CD4-positive, alpha-beta memory T cell (primary cell): ENCODE results near the gene VIT. TPM values are rescaled to one million over a fixed set of nuclear protein-coding genes. Genes with fewer than 3 reads are reported as not detected.

ENCODE experiments used
- CTCF ChIA-PET: fragments of 350-600 bp; sonication (Branson Sonifier 250); formaldehyde crosslinking; loops from one replicate; lab custom pipeline; 2021; ENCODE audit warnings: inconsistent platforms; ENCODE audit not compliant: partially characterized antibody; lab: Charles Lee
- POLR2A ChIA-PET: fragments of 350-600 bp; sonication (Branson Sonifier 250); formaldehyde crosslinking; loops from one replicate; lab custom pipeline; 2021; ENCODE audit not compliant: partially characterized antibody; lab: Charles Lee
- DNase-seq, 5 donors: peaks; one replicate each; pipeline versions ENCODE4 v3.0.0 to v3.0.0-alpha.2; 2020 to 2022; ENCODE audit warnings: mixed read lengths in 1 of 5
- H3K27ac ChIP-seq: one replicate; pipeline ENCODE4 v1.7.0; 2013; ENCODE audit warnings: low read depth, low read length
- H3K27me3 ChIP-seq: 2 replicates; pipeline ENCODE4 v1.7.0; 2013; ENCODE audit warnings: mild to moderate bottlenecking, low read length, moderate library complexity; ENCODE audit not compliant: insufficient read depth
- H3K36me3 ChIP-seq: 2 replicates; pipeline ENCODE4 v1.7.0; 2013; ENCODE audit warnings: mild to moderate bottlenecking, low read length, moderate library complexity; ENCODE audit not compliant: insufficient read depth
- H3K4me1 ChIP-seq: 2 replicates; pipeline ENCODE4 v1.7.0; 2013; ENCODE audit warnings: mild to moderate bottlenecking, low read length, moderate library complexity; ENCODE audit not compliant: insufficient read depth
- H3K4me3 ChIP-seq, 2 donors: one replicate each; pipeline ENCODE4 v1.7.0; 2013; ENCODE audit warnings: low read length in 2 of 2, mild to moderate bottlenecking in 1 of 2
- H3K9me3 ChIP-seq, 2 donors: one replicate each; pipeline ENCODE4 v1.7.0; 2013; ENCODE audit warnings: low read length in 2 of 2, control low read depth in 1 of 2; ENCODE audit not compliant: control insufficient read depth in 1 of 2
- H3K27ac Mint-ChIP-seq, 7 donors: one replicate each; pipeline ENCODE4 v1.8.0; 2020 to 2021; ENCODE audit warnings: mixed read lengths in 7 of 7, mild to moderate bottlenecking in 6 of 7, inconsistent platforms in 3 of 7, moderate library complexity in 3 of 7
- H3K27me3 Mint-ChIP-seq, 2 donors: one replicate each; pipeline ENCODE4 v1.8.0; 2020 to 2021; ENCODE audit warnings: mixed read lengths in 2 of 2
- H3K36me3 Mint-ChIP-seq, 2 donors: one replicate each; pipeline ENCODE4 v1.8.0; 2020 to 2021; ENCODE audit warnings: mixed read lengths in 2 of 2, inconsistent platforms in 1 of 2, mild to moderate bottlenecking in 1 of 2
- H3K4me1 Mint-ChIP-seq, 4 donors: one replicate each; pipeline ENCODE4 v1.8.0; 2020 to 2021; ENCODE audit warnings: mixed read lengths in 4 of 4, mild to moderate bottlenecking in 1 of 4
- H3K4me3 Mint-ChIP-seq, 8 donors: one replicate each; pipeline ENCODE4 v1.8.0; 2020 to 2021; ENCODE audit warnings: mixed read lengths in 8 of 8, mild to moderate bottlenecking in 7 of 8, moderate library complexity in 6 of 8, inconsistent platforms in 3 of 8
- H3K9me3 Mint-ChIP-seq, 8 donors: one replicate each; pipeline ENCODE4 v1.8.0; 2020 to 2021; ENCODE audit warnings: mixed read lengths in 8 of 8, mild to moderate bottlenecking in 5 of 8, inconsistent platforms in 3 of 8, moderate library complexity in 1 of 8
- intact Hi-C: fragments of 100-400 bp; cut with micrococcal nuclease; formaldehyde crosslinking; loops from one replicate; pipeline ENCODE4 v1.15.1; 2023
- polyA plus RNA-seq, 2 donors: library from polyadenylated mRNA; unstranded; fragments of 300-500 nt; fragmentation: Illumina TruSeq; gene quantifications; one replicate each; pipeline ENCODE4 v1.2.3, GENCODE V29; 2021
- total RNA-seq, 2 experiments: library from RNA; stranded (reverse); gene quantifications; one replicate each; pipeline ENCODE4 v1.2.3, GENCODE V29; 2021

Gene VIT
- total and polyA plus RNA-seq, 4 experiments from 2014 or later, result not detected

DNA sequence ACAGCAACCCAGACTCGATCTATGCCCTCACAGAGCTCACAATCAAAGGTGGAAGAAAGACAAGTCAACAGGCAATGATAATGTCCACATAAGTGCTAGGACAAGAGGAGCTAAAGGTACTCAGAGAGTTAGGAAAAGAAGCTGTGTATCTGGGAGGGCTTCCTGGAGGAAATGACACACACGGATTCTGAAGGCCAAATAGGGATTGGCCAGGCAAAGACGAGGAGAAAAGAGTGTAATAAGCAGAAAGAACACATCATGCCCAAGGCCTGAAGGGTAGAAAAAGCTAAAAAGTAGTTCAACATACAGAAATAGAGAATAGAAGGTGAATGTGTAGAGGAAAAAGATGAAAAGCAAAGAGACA, 36.1 kb downstream of the VIT start:
- no peak overlapping the region for H3K27ac Mint-ChIP-seq
- POLR2A ChIA-PET, result no interaction called here
- no peak overlapping the region for H3K27ac ChIP-seq

DNA sequence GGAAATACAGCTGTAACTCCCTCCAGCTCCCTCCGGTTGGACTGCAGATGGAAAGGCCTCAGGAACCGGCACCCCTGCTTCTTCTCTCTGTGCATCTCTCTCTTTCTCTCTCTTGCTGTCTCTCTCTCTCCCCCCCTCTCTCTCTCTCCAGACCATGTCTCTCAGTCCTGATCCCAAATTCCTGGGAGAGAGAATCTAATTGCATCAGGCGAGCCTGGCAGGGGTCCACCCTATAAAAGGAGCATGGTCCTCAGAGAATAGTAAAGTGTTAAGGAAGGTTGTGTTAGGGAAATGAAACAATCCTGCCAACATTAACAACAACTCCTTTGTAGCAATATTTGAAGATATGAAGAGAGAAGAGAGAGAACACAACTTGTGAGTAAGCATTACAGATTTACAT, 36.7 kb downstream of the VIT start:
- Mint-ChIP-seq H3K4me3 (no peak overlapping the region), H3K27me3 (peaks cover 1% of the 10 kb centered on the region in 2 donors), H3K9me3 (peaks cover 0 to 6% (median 1%) of the 10 kb centered on the region in 8 donors), H3K36me3 (no peaks in the 10 kb centered on the region), H3K4me1 (no peaks in the 10 kb centered on the region), H3K27ac (no peak overlapping the region)
- Histone ChIP-seq H3K4me3 (no peak overlapping the region), H3K4me1 (no peaks in the 10 kb centered on the region), H3K36me3 (no peaks in the 10 kb centered on the region), H3K27me3 (no peaks in the 10 kb centered on the region), H3K9me3 (no peaks in the 10 kb centered on the region), H3K27ac (no peak overlapping the region)
- intact Hi-C loops, result no loop called here
- ChIA-PET POLR2A (no interaction called here), CTCF (no interaction called here)
- no peak for DNase-seq

More for the DNA sequence above, 36.1 kb downstream of the VIT start:
- intact Hi-C loops, result no loop called here
- H3K36me3 Mint-ChIP-seq, result no peaks in the 10 kb centered on the region
- peaks cover 0 to 6% (median 1%) of the 10 kb centered on the region in 8 donors for H3K9me3 Mint-ChIP-seq
- DNase-seq, result no peak
- Histone ChIP-seq H3K9me3 (no peaks in the 10 kb centered on the region), H3K36me3 (no peaks in the 10 kb centered on the region), H3K27me3 (no peaks in the 10 kb centered on the region), H3K4me3 (no peak overlapping the region), H3K4me1 (no peaks in the 10 kb centered on the region)
- CTCF ChIA-PET, result interaction anchor here (0.8 kb wide), 1 partner anchor 46 kb away, joined by 3 read pairs; no protein-coding TSS in a partner anchor
- H3K4me3 Mint-ChIP-seq, result no peak overlapping the region
- peaks cover 1% of the 10 kb centered on the region in 2 donors for H3K27me3 Mint-ChIP-seq
- H3K4me1 Mint-ChIP-seq, result no peaks in the 10 kb centered on the region

DNA sequence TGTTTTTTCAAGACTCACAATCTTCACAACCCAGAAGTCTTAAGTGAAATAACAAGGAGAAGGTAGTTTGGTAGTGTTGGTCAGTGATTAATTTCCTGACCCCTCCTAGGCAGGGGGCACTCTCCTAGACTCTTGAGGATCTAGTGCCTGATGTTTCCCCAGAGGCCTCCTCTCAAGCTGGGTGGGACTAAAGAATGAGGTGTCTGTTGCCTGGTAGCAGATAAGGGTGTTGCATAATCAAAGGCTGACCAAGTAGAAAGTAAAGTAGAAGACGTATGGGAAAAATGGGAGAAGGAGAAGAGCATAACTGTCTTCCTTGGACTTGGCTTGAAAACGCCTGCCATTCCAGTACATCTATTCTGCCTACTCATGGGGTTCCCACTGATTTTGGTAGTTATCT, 37.8 kb downstream of the VIT start:
- Histone ChIP-seq H3K9me3 (no peaks in the 10 kb centered on the region), H3K4me1 (no peaks in the 10 kb centered on the region), H3K27me3 (no peaks in the 10 kb centered on the region), H3K27ac (no peak overlapping the region), H3K4me3 (no peak overlapping the region), H3K36me3 (no peaks in the 10 kb centered on the region)
- Mint-ChIP-seq H3K9me3 (peaks cover 0 to 6% (median 1%) of the 10 kb centered on the region in 8 donors), H3K27ac (no peak overlapping the region), H3K36me3 (no peaks in the 10 kb centered on the region), H3K27me3 (peaks cover 3 to 6% of the 10 kb centered on the region in 2 donors), H3K4me1 (no peaks in the 10 kb centered on the region), H3K4me3 (no peak overlapping the region)
- CTCF ChIA-PET, result no interaction called here
- intact Hi-C loops, result no loop called here
- DNase-seq, result no peak
- POLR2A ChIA-PET, result no interaction called here

DNA sequence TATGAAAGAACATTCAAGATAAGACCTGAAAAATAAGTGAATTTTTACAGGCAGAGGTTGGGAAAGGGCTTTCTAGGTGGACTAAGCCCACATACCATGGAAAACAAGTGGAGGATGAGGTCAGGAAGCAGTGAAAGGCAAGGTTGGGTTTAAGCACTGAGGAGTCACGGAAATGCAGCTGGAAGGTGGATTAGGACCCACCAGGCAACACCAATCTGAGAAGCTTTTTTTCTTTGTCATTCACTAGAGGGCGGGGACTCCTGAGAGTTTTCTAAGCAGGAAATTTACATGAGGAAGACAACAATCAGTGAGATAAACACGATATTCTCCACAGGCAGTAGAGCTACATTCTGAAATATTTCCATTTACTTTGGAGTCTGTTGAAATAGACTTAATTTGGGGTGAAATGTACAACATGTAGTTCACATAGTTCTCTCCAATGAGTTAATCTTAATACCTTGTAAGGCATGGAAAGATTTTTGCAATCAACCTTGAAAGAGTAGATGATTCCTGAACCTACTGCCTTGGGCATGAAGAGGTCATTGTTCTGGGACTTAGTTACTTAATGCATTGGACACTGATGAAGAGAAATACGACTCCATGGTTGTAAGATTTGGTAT, 40.7 kb downstream of the VIT start:
- intact Hi-C loops, result no loop called here
- Mint-ChIP-seq H3K4me3 (no peak overlapping the region), H3K9me3 (no peaks in the 10 kb centered on the region), H3K4me1 (peaks cover 0 to 7% (median 5%) of the 10 kb centered on the region in 4 donors), H3K27me3 (peaks cover 5 to 15% of the 10 kb centered on the region in 2 donors), H3K27ac (no peak overlapping the region), H3K36me3 (no peaks in the 10 kb centered on the region)
- DNase-seq, result no peak
- H3K9me3 ChIP-seq, result no peaks in the 10 kb centered on the region
- no peaks in the 10 kb centered on the region for H3K36me3 ChIP-seq
- CTCF ChIA-PET, result no interaction called here
- peaks cover 4% of the 10 kb centered on the region for H3K4me1 ChIP-seq
- H3K27me3 ChIP-seq, result no peaks in the 10 kb centered on the region
- no peak overlapping the region for H3K27ac ChIP-seq
- no peak overlapping the region for H3K4me3 ChIP-seq
- POLR2A ChIA-PET, result interaction anchor here (0.7 kb wide), 1 partner anchor 925 kb away, joined by 3 read pairs; no protein-coding TSS in a partner anchor

DNA sequence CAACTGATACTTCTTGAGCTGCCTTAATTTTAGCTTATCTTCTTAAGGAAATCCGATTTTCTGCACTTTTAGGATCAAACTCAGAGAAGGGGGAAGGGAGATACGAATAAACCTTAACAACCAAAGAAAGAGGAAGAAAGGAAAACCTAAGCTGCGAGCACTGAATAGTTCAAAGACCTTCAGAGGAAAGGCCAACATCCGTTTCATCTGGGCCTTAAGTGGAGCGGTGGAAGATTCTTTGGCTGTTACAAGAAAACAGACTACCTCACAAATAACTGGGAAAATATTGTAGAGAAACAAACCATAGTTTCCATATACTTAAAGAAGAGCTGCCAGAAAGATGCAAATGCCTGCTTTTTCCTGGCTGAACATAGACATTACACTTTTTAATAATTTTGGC, 43.6 kb downstream of the VIT start:
- Mint-ChIP-seq H3K36me3 (no peaks in the 10 kb centered on the region), H3K27ac (no peak overlapping the region), H3K27me3 (peaks cover 9 to 20% of the 10 kb centered on the region in 2 donors), H3K4me3 (no peak overlapping the region), H3K9me3 (peaks cover 0 to 6% (median 4%) of the 10 kb centered on the region in 8 donors), H3K4me1 (peaks cover 0 to 7% (median 5%) of the 10 kb centered on the region in 4 donors)
- CTCF ChIA-PET, result no interaction called here
- no peaks in the 10 kb centered on the region for H3K36me3 ChIP-seq
- H3K9me3 ChIP-seq, result no peaks in the 10 kb centered on the region
- no peaks in the 10 kb centered on the region for H3K27me3 ChIP-seq
- H3K4me3 ChIP-seq, result no peak overlapping the region
- no peak for DNase-seq
- H3K4me1 ChIP-seq, result peaks cover 4% of the 10 kb centered on the region
- intact Hi-C loops, result no loop called here
- POLR2A ChIA-PET, result no interaction called here
- H3K27ac ChIP-seq, result no peak overlapping the region

DNA sequence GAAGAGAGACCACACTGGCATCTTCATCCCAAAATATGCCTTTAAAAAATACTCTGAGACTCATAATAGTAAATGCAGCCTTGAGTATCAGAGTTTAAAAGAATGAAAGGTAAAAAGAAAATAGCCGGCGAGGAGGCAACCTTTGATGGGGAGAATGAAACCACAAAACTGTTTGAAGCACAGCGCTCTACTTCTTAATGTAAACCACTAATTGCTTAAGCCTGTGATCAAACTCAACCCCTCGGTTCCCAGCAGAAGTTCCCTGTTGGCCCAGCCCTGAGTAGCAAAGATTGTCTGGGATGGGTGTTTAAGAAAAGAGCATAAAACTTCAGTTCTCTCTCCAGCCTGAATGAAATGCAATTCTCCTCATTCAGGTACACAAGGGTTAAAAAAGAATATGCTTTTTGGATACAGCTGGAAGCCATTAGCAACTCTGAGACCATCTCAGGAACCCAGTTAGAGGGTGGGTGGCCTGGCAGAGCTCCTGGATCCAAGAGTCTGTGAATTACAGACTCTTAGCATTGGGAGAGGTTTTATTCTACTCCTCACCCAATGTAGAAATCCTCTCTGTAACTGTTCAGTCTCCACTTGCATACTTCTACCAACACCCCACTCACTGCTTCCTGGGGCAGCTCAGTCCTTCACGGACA, 44.8 kb downstream of the VIT start:
- Histone ChIP-seq H3K4me1 (peaks cover 4% of the 10 kb centered on the region), H3K9me3 (no peaks in the 10 kb centered on the region), H3K36me3 (no peaks in the 10 kb centered on the region), H3K27ac (no peak overlapping the region), H3K27me3 (no peaks in the 10 kb centered on the region), H3K4me3 (no peak overlapping the region)
- Mint-ChIP-seq H3K9me3 (peaks cover 0 to 6% (median 4%) of the 10 kb centered on the region in 8 donors), H3K4me1 (peaks cover 0 to 7% (median 5%) of the 10 kb centered on the region in 4 donors), H3K4me3 (no peak overlapping the region), H3K27ac (no peak overlapping the region), H3K36me3 (no peaks in the 10 kb centered on the region), H3K27me3 (peaks cover 9 to 20% of the 10 kb centered on the region in 2 donors)
- intact Hi-C loops, result no loop called here
- ChIA-PET POLR2A (no interaction called here), CTCF (no interaction called here)
- DNase-seq, result peak in 1 of 5 donors; percentile 2

DNA sequence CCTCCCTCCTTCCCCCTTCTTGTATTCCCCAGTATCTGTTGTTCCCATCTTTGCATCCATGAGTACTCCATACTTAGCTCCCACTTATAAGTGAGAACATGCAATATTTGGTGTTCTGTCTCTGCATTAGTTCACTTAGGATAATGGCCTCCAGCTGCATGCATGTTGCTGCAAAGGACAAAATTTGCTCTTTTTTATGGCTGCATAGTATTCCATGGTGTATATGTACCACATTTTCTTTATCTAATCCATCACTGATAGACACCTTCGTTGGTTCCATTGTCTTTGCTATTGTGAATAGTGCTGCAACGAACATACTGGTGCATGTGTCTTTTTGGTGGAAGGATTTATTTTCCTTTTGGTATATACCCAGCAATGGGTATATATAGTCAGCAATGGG, 47.4 kb downstream of the VIT start:
- peaks cover 4% of the 10 kb centered on the region for H3K4me1 ChIP-seq
- Mint-ChIP-seq H3K9me3 (peaks cover 0 to 6% (median 4%) of the 10 kb centered on the region in 8 donors), H3K36me3 (no peaks in the 10 kb centered on the region), H3K27me3 (peaks cover 23 to 31% of the 10 kb centered on the region in 2 donors), H3K4me1 (peaks cover 0 to 7% (median 5%) of the 10 kb centered on the region in 4 donors), H3K4me3 (no peak overlapping the region), H3K27ac (no peak overlapping the region)
- peaks cover 4% of the 10 kb centered on the region for H3K27me3 ChIP-seq
- no peak for DNase-seq
- intact Hi-C loops, result no loop called here
- H3K27ac ChIP-seq, result no peak overlapping the region
- POLR2A ChIA-PET, result no interaction called here
- H3K9me3 ChIP-seq, result no peaks in the 10 kb centered on the region
- H3K36me3 ChIP-seq, result no peaks in the 10 kb centered on the region
- no peak overlapping the region for H3K4me3 ChIP-seq
- CTCF ChIA-PET, result no interaction called here
